Endothelial cell of umbilical vein (primary cell): ENCODE results near the gene MATR3. TPM values are rescaled to one million over a fixed set of nuclear protein-coding genes. Genes with fewer than 3 reads are reported as not detected.

Experiments used
- BruUV-seq: library from RNA; stranded (reverse); fragments of 400-500 nt; replicated peaks from 2 replicates; lab custom pipeline; 2021; lab: Mats Ljungman, UMichigan
- CTCF ChIA-PET: fragments of 300-600, 350-600 bp; sonication (Branson Sonifier 250); formaldehyde crosslinking; loops from one replicate; lab custom pipeline; 2021; ENCODE audit warnings: antibody characterized with exemption, inconsistent platforms; lab: Charles Lee
- POLR2A ChIA-PET: fragments of 300-600, 350-600 bp; sonication (Branson Sonifier 250); formaldehyde crosslinking; loops from one replicate; lab custom pipeline; 2021; ENCODE audit warnings: antibody characterized with exemption, inconsistent platforms; lab: Charles Lee
- DNase-seq: peaks from one replicate; pipeline ENCODE4 v3.0.0-alpha.2; 2011; ENCODE audit warnings: low read depth, low spot score
- FAIRE-seq: peaks from 2 replicates; lab custom pipeline; 2011; peaks lifted over from hg19 to GRCh38; lab: Jason Lieb, UNC
- H2AFZ ChIP-seq: 2 replicates; pipeline ENCODE4 v1.6.0; 2012; ENCODE audit warnings: low read depth, low read length, control low read depth, inconsistent platforms
- H3K27ac ChIP-seq: 2 replicates; pipeline ENCODE4 v1.5.1; 2011; ENCODE audit warnings: low read depth, mild to moderate bottlenecking, control low read depth, low read length, moderate library complexity; ENCODE audit not compliant: insufficient read depth
- H3K27me3 ChIP-seq, 2 experiments: 2 replicates each; pipeline versions ENCODE4 v1.6.0 to v1.6.1; 2011; ENCODE audit warnings: low read length in 2 of 2, mixed read lengths in 1 of 2; ENCODE audit not compliant: control insufficient read depth in 2 of 2, insufficient read depth in 2 of 2
- H3K36me3 ChIP-seq, 2 experiments: 2 replicates in 1 of 2; 3 replicates in 1 of 2; pipeline ENCODE4 v1.5.1; 2011; ENCODE audit warnings: low read length in 2 of 2, mild to moderate bottlenecking in 1 of 2, moderate library complexity in 1 of 2; ENCODE audit not compliant: control insufficient read depth in 2 of 2, insufficient read depth in 2 of 2; ENCODE audit errors: extremely low read depth in 1 of 2
- H3K4me1 ChIP-seq: 3 replicates; pipeline ENCODE4 v1.5.1; 2011; ENCODE audit warnings: mild to moderate bottlenecking, low read length; ENCODE audit not compliant: control insufficient read depth, insufficient read depth; ENCODE audit errors: extremely low read depth
- H3K4me2 ChIP-seq: 2 replicates; pipeline ENCODE4 v1.6.1; 2011; ENCODE audit warnings: low read length, control low read depth, mixed read lengths; ENCODE audit not compliant: insufficient read depth
- H3K4me3 ChIP-seq, 3 experiments: fragments of 200-600 bp in 1 of 3; sonication (generic), shearing (Covaris generic) in 1 of 3; replicated peaks in 1 of 3; 2 replicates each; pipeline ENCODE4 v1.5.1; 2011 to 2016; ENCODE audit warnings: control low read depth in 3 of 3, low read length in 3 of 3, mild to moderate bottlenecking in 2 of 3, inconsistent platforms in 1 of 3, low read depth in 1 of 3, moderate library complexity in 1 of 3; ENCODE audit not compliant: insufficient read depth in 1 of 3
- H3K79me2 ChIP-seq: 2 replicates; pipeline ENCODE4 v1.6.0; 2012; ENCODE audit warnings: low read length, inconsistent platforms; ENCODE audit not compliant: control insufficient read depth, insufficient read depth
- H3K9ac ChIP-seq: replicated peaks from 2 replicates; pipeline ENCODE3; 2011; ENCODE audit warnings: low read length, control low read depth; ENCODE audit not compliant: insufficient read depth; ENCODE audit errors: extremely low read depth
- H3K9me1 ChIP-seq: replicated peaks from 3 replicates; pipeline ENCODE4 v1.6.0; 2011; ENCODE audit warnings: mild to moderate bottlenecking, low read length; ENCODE audit not compliant: control insufficient read depth, insufficient read depth; ENCODE audit errors: extremely low read depth
- H3K9me3 ChIP-seq: replicated peaks from 2 replicates; pipeline ENCODE4 v1.5.1; 2012; ENCODE audit warnings: low read length, inconsistent platforms; ENCODE audit not compliant: control insufficient read depth, insufficient read depth
- H4K20me1 ChIP-seq: replicated peaks from 2 replicates; pipeline ENCODE3; 2011; ENCODE audit warnings: mild to moderate bottlenecking, low read length; ENCODE audit not compliant: control insufficient read depth, insufficient read depth; ENCODE audit errors: extremely low read depth
- EZH2 ChIP-seq: IDR thresholded peaks from 2 replicates; pipeline ENCODE4 v1.6.1; 2012; ENCODE audit warnings: borderline replicate concordance, low read depth, mild to moderate bottlenecking, moderate library complexity, low read length, inconsistent platforms; ENCODE audit not compliant: severe bottlenecking
- FOS ChIP-seq: IDR thresholded peaks from 2 replicates; pipeline ENCODE4 v1.6.1; 2011; ENCODE audit warnings: mild to moderate bottlenecking, low read length, moderate library complexity, borderline replicate concordance; ENCODE audit not compliant: insufficient read depth
- GATA2 ChIP-seq: IDR thresholded peaks from 2 replicates; pipeline ENCODE4 v1.7.0; 2011; ENCODE audit warnings: low read depth, mild to moderate bottlenecking, moderate library complexity, mixed read lengths, low read length; ENCODE audit not compliant: insufficient read length, insufficient read depth
- JUN ChIP-seq: IDR thresholded peaks from 2 replicates; pipeline ENCODE4 v1.6.1; 2011; ENCODE audit warnings: borderline replicate concordance, low read depth; ENCODE audit not compliant: insufficient read length, insufficient read depth
- MYC ChIP-seq: IDR thresholded peaks from one replicate; pipeline ENCODE4 v1.6.1; 2011; ENCODE audit warnings: mild to moderate bottlenecking, low read depth, low read length
- POLR2A ChIP-seq: IDR thresholded peaks from 2 replicates; pipeline ENCODE4 v1.6.1; 2012; ENCODE audit warnings: low read depth, mild to moderate bottlenecking, control low read depth, low read length
- POLR2AphosphoS5 ChIP-seq: IDR thresholded peaks from 2 replicates; pipeline ENCODE4 v1.6.1; 2012; ENCODE audit warnings: low read depth, mild to moderate bottlenecking, control low read depth, low read length, moderate library complexity; ENCODE audit not compliant: insufficient read depth
- dilution Hi-C: fragments of 300-500 bp; cut with MboI; formaldehyde crosslinking; loops from one replicate; pipeline ENCODE4 v1.15.0; 2019; ENCODE audit warnings: low sequenced_read_pairs; ENCODE audit not compliant: extremely low pct_ligation_motif_present
- intact Hi-C: fragments of 100-400 bp; cut with micrococcal nuclease; formaldehyde crosslinking; loops from one replicate; pipeline ENCODE4 v1.10.0; 2022
- polyA plus RNA-seq, 4 experiments: library from polyadenylated mRNA; depleted of rRNA in 3 of 4; stranded (reverse) in 3 of 4; unstranded in 1 of 4; fragments of >200 nt; gene quantifications; 2 replicates each; pipeline versions ENCODE4 v1.2.1 to v1.2.3, GENCODE V29; 2011 to 2012; ENCODE audit warnings: missing spikeins in 1 of 4
- total RNA-seq: library from RNA; stranded (reverse); gene quantifications from 2 replicates; pipeline ENCODE4 v1.2.3, GENCODE V29; 2021
- TF ChIP-seq, protein P1 (sequence below), 2 donors: IDR thresholded peaks; 1 replicate in 1 of 2; 2 replicates in 1 of 2; pipeline ENCODE4 v1.5.1; 2011; ENCODE audit warnings: low read length in 2 of 2, mild to moderate bottlenecking in 2 of 2, moderate library complexity in 2 of 2, control low read depth in 1 of 2, inconsistent platforms in 1 of 2, low read depth in 1 of 2; ENCODE audit not compliant: insufficient read depth in 1 of 2; ENCODE audit errors: extremely low read depth in 1 of 2
- TF ChIP-seq, protein P2 (sequence below): IDR thresholded peaks from 2 replicates; pipeline ENCODE4 v1.6.1; 2011; ENCODE audit not compliant: insufficient read depth, insufficient read length

The MATR3 gene
- total and polyA plus RNA-seq, 2 donors (not counting 3 experiments of a cell fraction or from before 2014, with no cell fraction given): 64.0 to 158 TPM

DNA sequence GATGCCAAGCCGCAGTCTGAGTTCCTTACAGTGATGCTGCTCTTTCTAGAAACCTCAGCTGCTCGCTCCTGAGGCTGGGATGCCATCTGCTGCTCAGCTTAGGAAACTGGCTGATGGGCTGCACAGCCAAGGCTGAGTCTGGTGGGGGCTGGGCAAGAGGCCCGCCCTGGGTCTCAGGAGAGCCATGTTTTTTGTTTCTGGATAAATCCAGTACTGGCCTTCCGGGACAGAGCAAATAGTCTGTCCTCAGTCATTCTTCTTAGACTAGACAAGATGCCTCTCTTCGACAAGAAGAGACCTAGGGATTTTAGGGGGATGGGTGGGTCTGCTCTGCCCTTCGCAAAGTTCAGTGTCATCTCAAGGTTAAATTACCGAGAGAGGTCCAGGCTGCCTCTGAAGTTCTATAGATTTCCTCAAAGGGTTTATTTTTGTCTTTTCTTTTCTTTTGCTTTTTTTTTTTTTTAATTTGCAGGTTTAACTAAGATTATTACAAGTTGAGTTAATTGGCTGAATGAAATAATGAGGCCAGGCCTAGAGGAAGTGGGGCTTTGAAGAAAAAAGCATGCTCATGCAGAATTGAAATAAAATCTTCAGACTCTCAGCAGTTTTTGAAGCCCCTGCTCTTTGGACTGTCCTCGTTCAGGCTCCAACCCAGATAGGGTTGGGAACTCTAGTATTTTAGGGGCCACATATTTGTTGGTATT is 30.6 kb upstream of the MATR3 start:
- CTCF ChIA-PET: interaction anchor here (0.5 to 3.4 kb wide), 28 partner anchors 9 to 759 kb away, joined by 3 to 59 read pairs (median 4); partner anchors contain the start of genes CTNNA1, HSPA9 and SIL1
- DNase-seq (peak; percentile 87), FAIRE-seq (peak; percentile 98)
- H3K79me2 ChIP-seq: no peaks in the 10 kb centered on the region
- H3K4me1 ChIP-seq: no peaks in the 10 kb centered on the region
- BruUV-seq: no TSS peak
- H3K4me3 ChIP-seq: no peak overlapping the region
- intact Hi-C loops: loop anchor here (1.0 to 5.0 kb wide), 5 partner anchors 326 to 684 kb away; no protein-coding TSS in a partner anchor
- H4K20me1 ChIP-seq: no peaks in the 10 kb centered on the region
- POLR2A ChIA-PET: interaction anchor here (1.2 kb wide), 1 partner anchor 64 kb away, joined by 3 read pairs; the partner anchor contains the start of gene SIL1
- no peaks in the 10 kb centered on the region for H3K9me3 ChIP-seq
- dilution Hi-C loops: no loop called here
- no peak for TF ChIP-seq POLR2AphosphoS5
- TF ChIP-seq, protein P1, sequence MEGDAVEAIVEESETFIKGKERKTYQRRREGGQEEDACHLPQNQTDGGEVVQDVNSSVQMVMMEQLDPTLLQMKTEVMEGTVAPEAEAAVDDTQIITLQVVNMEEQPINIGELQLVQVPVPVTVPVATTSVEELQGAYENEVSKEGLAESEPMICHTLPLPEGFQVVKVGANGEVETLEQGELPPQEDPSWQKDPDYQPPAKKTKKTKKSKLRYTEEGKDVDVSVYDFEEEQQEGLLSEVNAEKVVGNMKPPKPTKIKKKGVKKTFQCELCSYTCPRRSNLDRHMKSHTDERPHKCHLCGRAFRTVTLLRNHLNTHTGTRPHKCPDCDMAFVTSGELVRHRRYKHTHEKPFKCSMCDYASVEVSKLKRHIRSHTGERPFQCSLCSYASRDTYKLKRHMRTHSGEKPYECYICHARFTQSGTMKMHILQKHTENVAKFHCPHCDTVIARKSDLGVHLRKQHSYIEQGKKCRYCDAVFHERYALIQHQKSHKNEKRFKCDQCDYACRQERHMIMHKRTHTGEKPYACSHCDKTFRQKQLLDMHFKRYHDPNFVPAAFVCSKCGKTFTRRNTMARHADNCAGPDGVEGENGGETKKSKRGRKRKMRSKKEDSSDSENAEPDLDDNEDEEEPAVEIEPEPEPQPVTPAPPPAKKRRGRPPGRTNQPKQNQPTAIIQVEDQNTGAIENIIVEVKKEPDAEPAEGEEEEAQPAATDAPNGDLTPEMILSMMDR (IDR thresholded peaks at IDR 0.05; ENCODE audit: extremely low read depth in 1 of 2, insufficient read depth in 1 of 2, low read depth in 1 of 2, low read length in 2 of 2): peak; percentile 87 to 88
- no peak overlapping the region for H3K4me2 ChIP-seq
- H3K36me3 ChIP-seq: no peaks in the 10 kb centered on the region
- no peaks in the 10 kb centered on the region for H3K9me1 ChIP-seq
- H2AFZ ChIP-seq: peak overlapping the region; percentile 31
- H3K9ac ChIP-seq: no peak overlapping the region
- H3K27me3 ChIP-seq: peaks cover 2 to 10% of the 10 kb centered on the region in 2 experiments
- no peak overlapping the region for H3K27ac ChIP-seq

DNA sequence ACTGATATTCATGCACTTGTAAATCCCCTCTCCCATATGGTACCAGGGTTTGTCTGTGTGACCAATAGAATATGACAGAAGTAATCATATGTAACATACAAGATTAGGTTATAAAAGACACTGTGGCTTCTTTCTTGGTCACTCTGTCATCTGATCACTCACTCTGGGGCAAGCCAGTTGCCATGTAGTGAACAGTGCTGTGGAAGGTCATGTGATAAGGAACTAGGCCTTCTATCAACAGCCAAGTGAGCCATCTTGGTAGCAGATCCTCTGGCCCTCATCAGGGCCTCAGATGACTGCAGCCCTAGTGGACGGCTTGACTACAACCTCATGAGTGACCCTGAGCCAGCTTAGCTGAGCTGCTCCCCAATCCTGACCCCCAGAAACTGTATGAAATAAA is 30.0 kb upstream of the MATR3 start:
- no peaks in the 10 kb centered on the region for H4K20me1 ChIP-seq
- FAIRE-seq (no peak), DNase-seq (no peak)
- ChIA-PET POLR2A (no interaction called here), CTCF (no interaction called here)
- TF ChIP-seq MYC (no peak), POLR2AphosphoS5 (no peak), FOS (no peak), EZH2 (no peak), GATA2 (no peak), JUN (no peak), POLR2A (no peak)
- TF ChIP-seq, protein P1 (IDR thresholded peaks at IDR 0.05; ENCODE audit: extremely low read depth in 1 of 2, insufficient read depth in 1 of 2, low read depth in 1 of 2, low read length in 2 of 2): no peak
- TF ChIP-seq, protein P2, sequence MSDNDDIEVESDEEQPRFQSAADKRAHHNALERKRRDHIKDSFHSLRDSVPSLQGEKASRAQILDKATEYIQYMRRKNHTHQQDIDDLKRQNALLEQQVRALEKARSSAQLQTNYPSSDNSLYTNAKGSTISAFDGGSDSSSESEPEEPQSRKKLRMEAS: no peak
- H3K9ac ChIP-seq: no peak overlapping the region
- no TSS peak for BruUV-seq
- H2AFZ ChIP-seq: no peak overlapping the region
- no peaks in the 10 kb centered on the region for H3K79me2 ChIP-seq
- H3K4me3 ChIP-seq: no peak overlapping the region
- H3K27me3 ChIP-seq: peaks cover 0 to 4% of the 10 kb centered on the region in 2 experiments
- H3K36me3 ChIP-seq: no peaks in the 10 kb centered on the region
- no peaks in the 10 kb centered on the region for H3K9me1 ChIP-seq
- H3K9me3 ChIP-seq: no peaks in the 10 kb centered on the region
- H3K27ac ChIP-seq: no peak overlapping the region
- intact Hi-C loops (loop anchor here (5.0 kb wide), 1 partner anchor 326 kb away; no protein-coding TSS in a partner anchor), dilution Hi-C loops (no loop called here)
- no peak overlapping the region for H3K4me2 ChIP-seq
- no peaks in the 10 kb centered on the region for H3K4me1 ChIP-seq
